Liver (tissue), 3 donors: ENCODE measurements around the gene TM9SF2.

ENCODE experiments used
- EGR1 ChIP-seq, 2 donors: IDR thresholded peaks; 2 replicates each; pipeline ENCODE4 v1.6.1; 2016 to 2018; ENCODE audit warnings: antibody characterized with exemption in 2 of 2, low read depth in 2 of 2
- MAX ChIP-seq: IDR thresholded peaks from 2 replicates; pipeline ENCODE4 v1.6.1; 2016; ENCODE audit warnings: antibody characterized with exemption
- RAD21 ChIP-seq, 2 donors: IDR thresholded peaks; 2 replicates each; pipeline ENCODE4 v1.6.1; 2016; ENCODE audit warnings: antibody characterized with exemption in 2 of 2, mild to moderate bottlenecking in 2 of 2
- REST ChIP-seq: IDR thresholded peaks from 2 replicates; pipeline ENCODE4 v1.6.1; 2016; ENCODE audit warnings: antibody characterized with exemption, mild to moderate bottlenecking
- SP1 ChIP-seq: IDR thresholded peaks from 2 replicates; pipeline ENCODE4 v1.6.1; 2018; ENCODE audit warnings: antibody characterized with exemption, mild to moderate bottlenecking
- TAF1 ChIP-seq: conservative IDR thresholded peaks from 2 replicates; pipeline ENCODE4 v1.6.1; 2016; ENCODE audit warnings: antibody characterized with exemption, mild to moderate bottlenecking
- YY1 ChIP-seq: IDR thresholded peaks from 2 replicates; pipeline ENCODE4 v1.6.1; 2016; ENCODE audit warnings: antibody characterized with exemption, mild to moderate bottlenecking
- TF ChIP-seq, protein P1 (sequence below): fragments of 150-350 bp; IDR thresholded peaks from 2 replicates; pipeline ENCODE4 v1.5.1; 2017; ENCODE audit warnings: improper control_type of control experiment, low read depth, low read length; ENCODE audit not compliant: missing input control
- TF ChIP-seq, protein P2 (sequence below): IDR thresholded peaks from 2 replicates; pipeline ENCODE4 v1.6.1; 2016; ENCODE audit warnings: antibody characterized with exemption
- TF ChIP-seq, protein P3 (sequence below): IDR thresholded peaks from 2 replicates; pipeline ENCODE4 v1.6.1; 2016; ENCODE audit warnings: antibody characterized with exemption
- donor health status: healthy.
- donor health status: healthy.

DNA sequence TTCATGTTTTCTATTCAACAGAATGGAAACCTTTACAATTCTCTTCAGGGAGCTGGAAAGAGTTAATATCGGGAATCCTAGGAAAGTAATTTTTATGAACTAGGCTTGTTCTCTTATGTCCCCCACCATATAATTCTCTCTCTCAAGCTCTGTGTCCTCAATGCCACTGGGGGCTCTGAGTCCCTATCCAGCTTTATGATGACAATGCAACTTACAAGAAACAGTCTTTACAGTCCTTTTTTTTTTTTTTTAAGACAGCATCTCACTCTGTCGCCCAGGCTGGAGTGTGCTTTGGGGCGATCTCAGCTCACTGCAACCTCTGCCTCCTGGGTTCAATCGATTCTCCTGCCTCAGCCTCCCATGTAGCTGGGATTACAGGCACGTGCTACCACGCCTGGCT, 31.2 kb upstream of the TM9SF2 start:
- TF ChIP-seq, protein P1, sequence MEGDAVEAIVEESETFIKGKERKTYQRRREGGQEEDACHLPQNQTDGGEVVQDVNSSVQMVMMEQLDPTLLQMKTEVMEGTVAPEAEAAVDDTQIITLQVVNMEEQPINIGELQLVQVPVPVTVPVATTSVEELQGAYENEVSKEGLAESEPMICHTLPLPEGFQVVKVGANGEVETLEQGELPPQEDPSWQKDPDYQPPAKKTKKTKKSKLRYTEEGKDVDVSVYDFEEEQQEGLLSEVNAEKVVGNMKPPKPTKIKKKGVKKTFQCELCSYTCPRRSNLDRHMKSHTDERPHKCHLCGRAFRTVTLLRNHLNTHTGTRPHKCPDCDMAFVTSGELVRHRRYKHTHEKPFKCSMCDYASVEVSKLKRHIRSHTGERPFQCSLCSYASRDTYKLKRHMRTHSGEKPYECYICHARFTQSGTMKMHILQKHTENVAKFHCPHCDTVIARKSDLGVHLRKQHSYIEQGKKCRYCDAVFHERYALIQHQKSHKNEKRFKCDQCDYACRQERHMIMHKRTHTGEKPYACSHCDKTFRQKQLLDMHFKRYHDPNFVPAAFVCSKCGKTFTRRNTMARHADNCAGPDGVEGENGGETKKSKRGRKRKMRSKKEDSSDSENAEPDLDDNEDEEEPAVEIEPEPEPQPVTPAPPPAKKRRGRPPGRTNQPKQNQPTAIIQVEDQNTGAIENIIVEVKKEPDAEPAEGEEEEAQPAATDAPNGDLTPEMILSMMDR, result no peak
- TF ChIP-seq RAD21 (IDR thresholded peaks at IDR 0.05) (no peak), TAF1 (no peak), YY1 (no peak), MAX (no peak), SP1 (no peak), REST (no peak), EGR1 (IDR thresholded peaks at IDR 0.05; ENCODE audit: low read depth in 2 of 2) (no peak)
- TF ChIP-seq, protein P2, sequence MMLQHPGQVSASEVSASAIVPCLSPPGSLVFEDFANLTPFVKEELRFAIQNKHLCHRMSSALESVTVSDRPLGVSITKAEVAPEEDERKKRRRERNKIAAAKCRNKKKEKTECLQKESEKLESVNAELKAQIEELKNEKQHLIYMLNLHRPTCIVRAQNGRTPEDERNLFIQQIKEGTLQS, result no peak
- TF ChIP-seq, protein P3, sequence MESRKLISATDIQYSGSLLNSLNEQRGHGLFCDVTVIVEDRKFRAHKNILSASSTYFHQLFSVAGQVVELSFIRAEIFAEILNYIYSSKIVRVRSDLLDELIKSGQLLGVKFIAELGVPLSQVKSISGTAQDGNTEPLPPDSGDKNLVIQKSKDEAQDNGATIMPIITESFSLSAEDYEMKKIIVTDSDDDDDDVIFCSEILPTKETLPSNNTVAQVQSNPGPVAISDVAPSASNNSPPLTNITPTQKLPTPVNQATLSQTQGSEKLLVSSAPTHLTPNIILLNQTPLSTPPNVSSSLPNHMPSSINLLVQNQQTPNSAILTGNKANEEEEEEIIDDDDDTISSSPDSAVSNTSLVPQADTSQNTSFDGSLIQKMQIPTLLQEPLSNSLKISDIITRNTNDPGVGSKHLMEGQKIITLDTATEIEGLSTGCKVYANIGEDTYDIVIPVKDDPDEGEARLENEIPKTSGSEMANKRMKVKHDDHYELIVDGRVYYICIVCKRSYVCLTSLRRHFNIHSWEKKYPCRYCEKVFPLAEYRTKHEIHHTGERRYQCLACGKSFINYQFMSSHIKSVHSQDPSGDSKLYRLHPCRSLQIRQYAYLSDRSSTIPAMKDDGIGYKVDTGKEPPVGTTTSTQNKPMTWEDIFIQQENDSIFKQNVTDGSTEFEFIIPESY, result no peak
